GM12892 (cell line): ENCODE measurements around the gene TACC2.

ENCODE experiments used
- DNase-seq: peaks from one replicate; pipeline ENCODE4 v3.0.0; 2011; ENCODE audit not compliant: insufficient read length
- FAIRE-seq: peaks from 2 replicates; lab custom pipeline; 2011; peaks lifted over from hg19 to GRCh38; lab: Jason Lieb, UNC
- POLR2A ChIP-seq: IDR thresholded peaks from 2 replicates; pipeline ENCODE4 v1.6.1; 2011; ENCODE audit warnings: low read depth, low read length, control low read depth
- POLR2AphosphoS5 ChIP-seq: IDR thresholded peaks from 2 replicates; pipeline ENCODE4 v1.6.1; 2011; ENCODE audit warnings: low read depth, low read length, control low read depth
- TAF1 ChIP-seq: IDR thresholded peaks from 2 replicates; pipeline ENCODE4 v1.6.1; 2011; ENCODE audit warnings: low read depth, mild to moderate bottlenecking, control low read depth, low read length, borderline replicate concordance

Gene TACC2

DNA sequence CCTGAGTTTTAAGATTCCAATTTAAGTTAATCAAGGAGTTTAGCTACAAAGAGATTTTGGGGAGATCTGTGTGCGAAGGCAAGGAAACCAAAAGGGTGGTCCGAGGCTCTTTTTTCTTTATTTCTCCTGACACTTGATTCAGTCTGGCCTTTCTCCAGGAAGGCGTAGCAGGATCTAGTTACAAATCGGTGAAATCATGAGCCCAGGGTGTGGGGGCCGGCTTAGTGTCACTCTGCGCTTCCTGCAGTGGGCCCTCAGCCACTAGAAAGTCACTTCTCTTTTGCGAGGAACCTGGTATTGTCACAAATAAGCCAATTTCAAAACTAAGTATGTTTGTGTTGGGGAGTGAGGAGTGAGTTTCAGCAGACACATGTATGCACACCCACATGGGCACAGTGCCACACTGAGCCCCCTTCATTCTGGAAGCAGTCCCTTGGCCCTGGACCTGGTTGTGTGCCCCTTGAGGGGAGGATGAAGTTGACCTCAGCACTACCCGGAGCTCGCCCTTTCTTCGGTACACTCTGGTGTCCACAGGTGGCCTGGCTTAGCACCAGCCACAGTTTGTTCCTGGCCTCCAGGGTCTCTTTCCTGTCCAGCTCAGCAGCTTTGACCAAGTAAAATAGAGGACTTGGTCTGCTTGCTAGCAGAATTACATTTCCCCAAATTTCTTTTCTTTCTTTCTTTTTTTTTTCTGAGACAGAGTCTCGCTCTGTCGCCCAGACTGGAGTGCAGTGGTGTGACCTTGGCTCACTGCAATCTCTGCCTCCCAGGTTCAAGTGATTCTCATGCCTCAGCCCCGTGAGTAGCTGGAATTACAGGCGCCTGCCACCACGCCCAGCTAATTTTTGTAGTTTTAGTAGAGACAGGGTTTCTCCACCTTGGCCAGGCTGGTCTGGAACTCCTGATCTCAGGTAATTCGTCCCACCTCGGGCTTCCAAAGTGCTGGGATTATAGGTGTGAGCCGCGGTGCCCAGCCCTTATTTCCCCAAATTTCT lies 198.2 kb downstream of the TACC2 start:
- TF ChIP-seq TAF1 (no peak), POLR2A (no peak), POLR2AphosphoS5 (no peak)
- no peak for DNase-seq
- FAIRE-seq, result no peak

- DNase-seq (no peak), FAIRE-seq (no peak)
- TF ChIP-seq POLR2AphosphoS5 (no peak), TAF1 (no peak), POLR2A (no peak)
Measured at GRCh38 chr10:122188706-122189105, 199.7 kb downstream of the TACC2 start.

- no peak for DNase-seq
- TF ChIP-seq TAF1, result no peak
- TF ChIP-seq POLR2AphosphoS5, result no peak
- TF ChIP-seq POLR2A, result no peak
- FAIRE-seq, result no peak
Measured at GRCh38 chr10:122189185-122189584, 200.2 kb downstream of the TACC2 start.

GRCh38 chr10:122190176-122190943 lies 201.4 kb downstream of the TACC2 start:
- no peak for FAIRE-seq
- no peak for TF ChIP-seq POLR2A
- DNase-seq, result no peak

DNA sequence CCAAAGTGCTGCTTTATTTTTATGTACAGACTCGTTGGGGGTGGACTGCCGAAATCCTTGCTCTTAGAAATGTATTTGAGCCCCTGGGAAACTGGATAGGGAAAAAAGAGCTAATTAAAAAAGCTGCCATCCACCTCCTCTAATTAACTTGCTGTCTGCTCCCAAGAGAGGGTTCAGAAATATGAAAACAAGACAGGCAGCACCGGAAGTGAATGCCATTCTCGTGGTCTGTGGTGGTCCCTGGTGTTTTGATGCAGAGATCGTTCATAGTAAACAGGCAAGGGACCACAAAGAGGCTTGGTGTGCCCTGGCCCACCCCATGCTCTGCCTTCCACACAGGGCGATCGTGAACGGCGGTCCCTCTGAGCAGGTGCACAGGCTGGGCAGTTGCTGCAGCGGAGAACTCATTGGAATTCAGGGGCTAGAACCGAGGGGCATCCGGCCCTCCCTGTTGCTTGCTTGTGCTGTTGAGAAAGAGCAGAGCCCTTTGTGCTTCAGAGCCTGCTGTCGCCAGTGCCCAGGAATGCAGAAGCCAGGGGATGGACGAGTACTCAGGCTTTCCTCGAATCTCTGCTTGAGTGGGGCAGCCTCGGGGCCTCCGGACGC lies 203.1 kb downstream of the TACC2 start:
- DNase-seq (no peak), FAIRE-seq (no peak)
- TF ChIP-seq POLR2A (no peak), POLR2AphosphoS5 (no peak), TAF1 (no peak)

DNA sequence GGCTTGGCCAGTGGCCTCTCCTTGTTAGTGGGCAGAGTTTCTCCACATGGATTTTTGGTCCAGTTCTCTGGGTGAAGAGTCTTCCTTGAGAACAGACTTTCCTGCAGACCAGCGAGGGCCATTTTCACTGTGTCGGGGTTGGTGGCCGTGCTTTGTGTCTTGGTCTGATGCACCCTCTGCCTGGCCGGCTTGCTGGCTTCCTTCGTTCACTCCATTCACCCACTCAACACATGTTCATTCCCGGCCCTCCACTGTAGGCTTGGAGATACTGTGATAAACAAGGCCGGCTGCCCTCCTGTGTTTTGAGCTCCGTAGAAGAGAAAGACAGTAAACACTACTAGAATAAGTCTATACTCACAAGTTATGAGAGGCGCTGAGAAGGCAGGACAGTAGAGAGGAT lies 205.3 kb downstream of the TACC2 start:
- no peak for DNase-seq
- FAIRE-seq, result no peak
- no peak for TF ChIP-seq POLR2A
- TF ChIP-seq TAF1, result no peak
- no peak for TF ChIP-seq POLR2AphosphoS5

- DNase-seq, result no peak
- FAIRE-seq, result no peak
- TF ChIP-seq POLR2A (no peak), POLR2AphosphoS5 (no peak), TAF1 (no peak)
Measured at GRCh38 chr10:122196218-122196617, 207.3 kb downstream of the TACC2 start.

DNA sequence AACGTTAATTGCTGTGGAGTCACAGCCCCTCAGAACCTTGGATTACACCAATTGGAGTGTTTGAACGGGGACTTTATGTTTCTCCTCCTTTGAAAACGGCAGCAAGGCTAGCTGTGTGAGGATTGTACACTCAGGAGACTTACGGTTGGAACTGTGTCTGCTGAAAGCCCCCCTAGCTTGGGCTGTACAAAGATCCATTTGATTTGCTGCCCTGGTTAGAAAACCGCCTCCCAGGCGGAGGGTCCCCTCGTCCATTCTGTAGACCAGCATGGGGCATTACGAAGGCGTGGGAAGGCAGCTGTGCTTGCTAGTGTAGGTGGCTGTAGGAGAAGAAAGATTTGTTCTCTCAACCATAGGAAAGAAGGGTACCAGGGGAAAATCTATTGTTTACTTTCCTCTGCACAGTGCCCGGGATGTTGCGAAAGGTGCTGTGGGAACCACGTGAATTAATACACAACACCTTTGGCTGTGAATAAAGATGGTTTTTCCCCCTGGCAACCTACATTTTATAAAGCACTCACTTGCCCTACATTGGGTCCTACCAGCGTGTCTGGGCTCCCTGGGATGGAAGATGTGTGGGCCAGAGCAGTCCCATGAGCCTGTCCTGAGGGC lies 208.8 kb downstream of the TACC2 start:
- DNase-seq, result no peak
- TF ChIP-seq TAF1 (no peak), POLR2AphosphoS5 (no peak), POLR2A (no peak)
- no peak for FAIRE-seq

DNA sequence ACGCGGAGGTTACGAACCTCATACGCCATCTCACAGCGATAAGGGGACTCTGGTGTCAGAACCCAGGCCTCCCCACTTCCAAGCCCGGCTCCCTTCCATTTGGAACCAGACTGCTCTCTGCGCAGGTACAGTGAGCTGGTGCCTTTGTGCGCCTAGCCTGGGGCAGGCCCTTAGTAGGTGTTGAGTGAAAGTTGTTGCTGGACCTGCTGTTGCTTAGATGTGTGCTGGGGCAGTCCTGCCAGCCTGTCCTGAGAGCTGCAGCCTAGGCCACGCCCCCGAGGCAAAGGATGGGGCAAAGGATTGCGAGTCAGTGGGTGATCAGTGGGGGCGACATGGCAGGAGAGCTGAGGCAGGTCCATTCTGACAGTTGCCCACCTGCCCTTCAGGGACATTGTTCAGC lies 209.7 kb downstream of the TACC2 start:
- TF ChIP-seq POLR2AphosphoS5, result no peak
- no peak for TF ChIP-seq TAF1
- no peak for TF ChIP-seq POLR2A
- no peak for DNase-seq
- FAIRE-seq, result no peak

GRCh38 chr10:122199070-122199469 lies 210.1 kb downstream of the TACC2 start:
- DNase-seq, result no peak
- TF ChIP-seq POLR2A, result no peak
- no peak for TF ChIP-seq POLR2AphosphoS5
- TF ChIP-seq TAF1, result no peak
- no peak for FAIRE-seq

DNA sequence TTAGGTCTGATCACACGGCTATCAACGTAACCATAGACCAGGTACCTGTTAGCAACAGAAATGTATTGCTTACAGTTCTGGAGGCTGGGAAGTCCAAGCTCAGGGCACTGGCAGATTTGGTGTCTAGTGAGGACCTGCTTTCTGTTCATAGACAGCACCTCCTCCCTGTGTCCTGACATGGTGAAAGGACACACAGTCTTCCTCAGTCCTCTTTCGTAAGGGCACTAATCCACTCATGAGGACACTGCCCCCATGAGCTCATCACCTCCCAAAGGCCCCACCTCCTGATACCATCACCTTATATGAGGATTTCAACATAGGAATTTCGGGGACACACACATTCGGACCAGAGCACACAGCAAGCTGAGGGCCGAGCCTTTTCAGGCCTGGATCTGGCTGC lies 210.7 kb downstream of the TACC2 start:
- no peak for TF ChIP-seq POLR2A
- TF ChIP-seq POLR2AphosphoS5, result no peak
- TF ChIP-seq TAF1, result no peak
- DNase-seq, result no peak
- FAIRE-seq, result no peak
